ENCODE measurements around the gene TUBA8.
"Not testable (repeated sequence)": the region's sequence is repeated elsewhere in the genome, so short reads cannot be mapped to it uniquely, and the experiment has no call there.

TUBA8 gene

GRCh38 chr22:18133452-18133851 lies 22.8 kb downstream of the TUBA8 start:
- no peaks in the 10 kb centered on the region for H3K36me3 ChIP-seq (ENCODE audit: low read length)
- H2AFZ ChIP-seq (ENCODE audit: low read depth, low read length, severe bottlenecking): no peak overlapping the region
- no peak overlapping the region for H3K27ac ChIP-seq (ENCODE audit: low read depth, low read length)
- TF ChIP-seq EZH2phosphoT487 (conservative IDR thresholded peaks at IDR 0.05; ENCODE audit: low read length) (no peak), CTCF (IDR thresholded peaks at IDR 0.05; ENCODE audit: insufficient read depth, low read length, poor library complexity, severe bottlenecking) (no peak)
- H3K4me3 ChIP-seq (ENCODE audit: insufficient read depth, low read length, poor library complexity, severe bottlenecking): no peak overlapping the region
- no peak overlapping the region for H3K4me2 ChIP-seq (ENCODE audit: low read depth, low read length, poor library complexity, severe bottlenecking)
- no peaks in the 10 kb centered on the region for H3K9me2 ChIP-seq (replicated peaks; ENCODE audit: insufficient read depth, low read length)
- no peak overlapping the region for H3K9ac ChIP-seq (ENCODE audit: low read length)
- H3F3A ChIP-seq (ENCODE audit: insufficient read depth): no peaks in the 10 kb centered on the region
- H4K20me1 ChIP-seq (ENCODE audit: low read depth, low read length): no peaks in the 10 kb centered on the region
- H3K27me3 ChIP-seq (ENCODE audit: low read length): no peaks in the 10 kb centered on the region
- H3K9me3 ChIP-seq (ENCODE audit: insufficient read depth, low read length): no peaks in the 10 kb centered on the region
- no peaks in the 10 kb centered on the region for H3K79me2 ChIP-seq (ENCODE audit: insufficient read depth, low read length)

DNA sequence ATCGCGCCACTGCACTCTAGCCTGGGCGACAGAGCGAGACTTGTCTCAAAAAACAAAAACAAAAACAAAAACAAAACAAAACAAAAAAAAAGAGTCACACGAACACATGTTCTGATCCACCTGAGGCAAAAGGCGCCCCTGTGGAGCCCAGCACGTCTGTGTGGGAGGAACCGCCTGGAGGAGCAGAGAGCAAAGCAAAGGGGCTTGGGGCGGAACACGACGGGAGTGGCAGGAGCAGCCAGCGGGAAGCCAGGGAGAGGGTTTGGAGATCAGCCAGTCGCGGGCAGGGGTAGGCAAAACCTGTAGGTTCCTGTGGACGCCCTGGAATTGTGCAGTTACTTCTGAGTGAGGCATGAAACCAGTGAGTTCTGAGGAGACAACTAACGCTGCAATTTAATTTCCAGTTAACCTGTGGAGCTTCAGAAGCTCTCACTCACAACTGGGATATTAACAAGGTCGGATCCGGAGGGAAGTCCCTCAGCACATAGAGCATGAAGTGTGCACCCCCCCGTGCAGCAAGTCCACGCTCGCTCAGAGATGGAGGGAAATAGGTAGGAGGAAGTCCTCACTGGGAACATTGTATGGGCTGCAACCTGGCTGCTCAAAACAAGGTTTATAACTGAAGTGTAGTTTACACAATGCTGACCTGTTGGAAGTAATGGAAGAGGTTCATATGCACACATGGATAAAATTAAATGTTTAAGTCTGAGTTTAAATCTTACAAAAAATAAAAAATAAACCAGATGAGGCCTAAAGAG lies 26.1 kb downstream of the TUBA8 start:
- Histone ChIP-seq H3K27me3 (ENCODE audit: low read length) (no peaks in the 10 kb centered on the region), H3K4me2 (ENCODE audit: low read depth, low read length, poor library complexity, severe bottlenecking) (no peak overlapping the region), H3F3A (ENCODE audit: insufficient read depth) (no peaks in the 10 kb centered on the region), H3K4me3 (ENCODE audit: insufficient read depth, low read length, poor library complexity, severe bottlenecking) (no peak overlapping the region), H3K9ac (ENCODE audit: low read length) (no peak overlapping the region), H4K20me1 (ENCODE audit: low read depth, low read length) (no peaks in the 10 kb centered on the region), H3K79me2 (ENCODE audit: insufficient read depth, low read length) (no peaks in the 10 kb centered on the region), H3K9me2 (replicated peaks; ENCODE audit: insufficient read depth, low read length) (no peaks in the 10 kb centered on the region), H3K27ac (ENCODE audit: low read depth, low read length) (no peak overlapping the region), H3K9me3 (ENCODE audit: insufficient read depth, low read length) (no peaks in the 10 kb centered on the region), H3K36me3 (ENCODE audit: low read length) (no peaks in the 10 kb centered on the region), H2AFZ (ENCODE audit: low read depth, low read length, severe bottlenecking) (no peak overlapping the region)
- TF ChIP-seq CTCF (IDR thresholded peaks at IDR 0.05; ENCODE audit: insufficient read depth, low read length, poor library complexity, severe bottlenecking) (no peak), EZH2phosphoT487 (conservative IDR thresholded peaks at IDR 0.05; ENCODE audit: low read length) (no peak)

GRCh38 chr22:18141004-18141403 lies 30.4 kb downstream of the TUBA8 start:
- not testable (repeated sequence) for H3K27me3 ChIP-seq (ENCODE audit: low read length); H3K4me2 ChIP-seq (ENCODE audit: low read depth, low read length, poor library complexity, severe bottlenecking); H4K20me1 ChIP-seq (ENCODE audit: low read depth, low read length); H3K9me2 ChIP-seq (replicated peaks; ENCODE audit: insufficient read depth, low read length); H3K9me3 ChIP-seq (ENCODE audit: insufficient read depth, low read length); H2AFZ ChIP-seq (ENCODE audit: low read depth, low read length, severe bottlenecking); H3K27ac ChIP-seq (ENCODE audit: low read depth, low read length); H3F3A ChIP-seq (ENCODE audit: insufficient read depth); H3K79me2 ChIP-seq (ENCODE audit: insufficient read depth, low read length); H3K9ac ChIP-seq (ENCODE audit: low read length); H3K4me3 ChIP-seq (ENCODE audit: insufficient read depth, low read length, poor library complexity, severe bottlenecking); H3K36me3 ChIP-seq (ENCODE audit: low read length)

DNA sequence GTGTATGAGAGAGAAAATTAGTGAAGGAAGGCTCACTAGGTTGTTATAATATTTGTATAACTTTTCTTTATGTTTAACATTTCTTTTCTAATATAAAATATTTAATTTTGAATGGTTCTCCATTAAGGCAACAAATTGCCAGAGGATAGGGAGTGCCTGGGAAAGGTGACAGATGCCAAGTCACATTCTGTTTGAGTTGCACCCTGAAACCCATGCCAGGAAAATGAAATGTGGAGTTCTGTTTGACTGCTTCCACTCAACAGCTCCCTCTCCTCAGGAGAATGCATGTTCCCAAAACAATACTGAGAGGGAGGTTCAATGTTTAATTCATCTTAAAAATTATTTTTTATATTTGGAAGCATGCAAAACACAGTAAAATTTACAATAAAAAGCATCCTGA lies 33.5 kb downstream of the TUBA8 start:
- TF ChIP-seq CTCF (IDR thresholded peaks at IDR 0.05; ENCODE audit: insufficient read depth, low read length, poor library complexity, severe bottlenecking) (no peak), EZH2phosphoT487 (conservative IDR thresholded peaks at IDR 0.05; ENCODE audit: low read length) (no peak)
- Histone ChIP-seq H4K20me1 (ENCODE audit: low read depth, low read length) (no peaks in the 10 kb centered on the region), H3K36me3 (ENCODE audit: low read length) (no peaks in the 10 kb centered on the region), H3K9ac (ENCODE audit: low read length) (no peak overlapping the region), H3K4me3 (ENCODE audit: insufficient read depth, low read length, poor library complexity, severe bottlenecking) (no peak overlapping the region), H3K9me2 (replicated peaks; ENCODE audit: insufficient read depth, low read length) (no peaks in the 10 kb centered on the region), H3K27ac (ENCODE audit: low read depth, low read length) (no peak overlapping the region), H3K4me2 (ENCODE audit: low read depth, low read length, poor library complexity, severe bottlenecking) (no peak overlapping the region), H3F3A (ENCODE audit: insufficient read depth) (no peaks in the 10 kb centered on the region), H3K79me2 (ENCODE audit: insufficient read depth, low read length) (no peaks in the 10 kb centered on the region), H2AFZ (ENCODE audit: low read depth, low read length, severe bottlenecking) (no peak overlapping the region), H3K9me3 (ENCODE audit: insufficient read depth, low read length) (no peaks in the 10 kb centered on the region), H3K27me3 (ENCODE audit: low read length) (no peaks in the 10 kb centered on the region)
